ENCODE results near the gene L3MBTL3.

- no peak for TF ChIP-seq CTCF (conservative IDR thresholded peaks at IDR 0.05; ENCODE audit: low read depth in 2 of 2)
- no peak for TF ChIP-seq EZH2phosphoT487 (IDR thresholded peaks at IDR 0.05; ENCODE audit: unreplicated experiment)
These were observed 143.5 kb downstream of the L3MBTL3 start for GRCh38 chr6:130161683-130162404.

All from GM23338 (cell line).